ENCODE measurements around the gene TEAD3.
A peak's percentile ranks its signal among the peaks of the same experiment; 100 is the strongest.

The TEAD3 gene

GRCh38 chr6:35457907-35458306 lies 39.0 kb downstream of the TEAD3 start:
- TF ChIP-seq, protein P1, sequence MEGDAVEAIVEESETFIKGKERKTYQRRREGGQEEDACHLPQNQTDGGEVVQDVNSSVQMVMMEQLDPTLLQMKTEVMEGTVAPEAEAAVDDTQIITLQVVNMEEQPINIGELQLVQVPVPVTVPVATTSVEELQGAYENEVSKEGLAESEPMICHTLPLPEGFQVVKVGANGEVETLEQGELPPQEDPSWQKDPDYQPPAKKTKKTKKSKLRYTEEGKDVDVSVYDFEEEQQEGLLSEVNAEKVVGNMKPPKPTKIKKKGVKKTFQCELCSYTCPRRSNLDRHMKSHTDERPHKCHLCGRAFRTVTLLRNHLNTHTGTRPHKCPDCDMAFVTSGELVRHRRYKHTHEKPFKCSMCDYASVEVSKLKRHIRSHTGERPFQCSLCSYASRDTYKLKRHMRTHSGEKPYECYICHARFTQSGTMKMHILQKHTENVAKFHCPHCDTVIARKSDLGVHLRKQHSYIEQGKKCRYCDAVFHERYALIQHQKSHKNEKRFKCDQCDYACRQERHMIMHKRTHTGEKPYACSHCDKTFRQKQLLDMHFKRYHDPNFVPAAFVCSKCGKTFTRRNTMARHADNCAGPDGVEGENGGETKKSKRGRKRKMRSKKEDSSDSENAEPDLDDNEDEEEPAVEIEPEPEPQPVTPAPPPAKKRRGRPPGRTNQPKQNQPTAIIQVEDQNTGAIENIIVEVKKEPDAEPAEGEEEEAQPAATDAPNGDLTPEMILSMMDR (IDR thresholded peaks at IDR 0.05; ENCODE audit: low read depth, low read length) = no peak
- H3K4me3 ChIP-seq (ENCODE audit: low read depth, low read length) = no peak overlapping the region

- H3K4me3 ChIP-seq (ENCODE audit: low read depth, low read length) = no peak overlapping the region
- TF ChIP-seq, protein P1 (IDR thresholded peaks at IDR 0.05; ENCODE audit: low read depth, low read length) = no peak
Measured at GRCh38 chr6:35454391-35455110, 42.3 kb downstream of the TEAD3 start.

- peak overlapping the region; percentile 72 for H3K4me3 ChIP-seq (ENCODE audit: low read depth, low read length)
- TF ChIP-seq, protein P1 (IDR thresholded peaks at IDR 0.05; ENCODE audit: low read depth, low read length) = no peak
Measured at GRCh38 chr6:35453236-35453635, 43.6 kb downstream of the TEAD3 start.

- TF ChIP-seq, protein P1 (IDR thresholded peaks at IDR 0.05; ENCODE audit: low read depth, low read length) = no peak
- peak within 1 kb of the TSS; percentile 72 for H3K4me3 ChIP-seq (ENCODE audit: low read depth, low read length)
Measured at GRCh38 chr6:35452183-35453090, 44.4 kb downstream of the TEAD3 start, which contains the start of gene FANCE. FANCE (plus strand) TSS chr6:35452338; CDS start chr6:35452546, 208 bp downstream.

DNA sequence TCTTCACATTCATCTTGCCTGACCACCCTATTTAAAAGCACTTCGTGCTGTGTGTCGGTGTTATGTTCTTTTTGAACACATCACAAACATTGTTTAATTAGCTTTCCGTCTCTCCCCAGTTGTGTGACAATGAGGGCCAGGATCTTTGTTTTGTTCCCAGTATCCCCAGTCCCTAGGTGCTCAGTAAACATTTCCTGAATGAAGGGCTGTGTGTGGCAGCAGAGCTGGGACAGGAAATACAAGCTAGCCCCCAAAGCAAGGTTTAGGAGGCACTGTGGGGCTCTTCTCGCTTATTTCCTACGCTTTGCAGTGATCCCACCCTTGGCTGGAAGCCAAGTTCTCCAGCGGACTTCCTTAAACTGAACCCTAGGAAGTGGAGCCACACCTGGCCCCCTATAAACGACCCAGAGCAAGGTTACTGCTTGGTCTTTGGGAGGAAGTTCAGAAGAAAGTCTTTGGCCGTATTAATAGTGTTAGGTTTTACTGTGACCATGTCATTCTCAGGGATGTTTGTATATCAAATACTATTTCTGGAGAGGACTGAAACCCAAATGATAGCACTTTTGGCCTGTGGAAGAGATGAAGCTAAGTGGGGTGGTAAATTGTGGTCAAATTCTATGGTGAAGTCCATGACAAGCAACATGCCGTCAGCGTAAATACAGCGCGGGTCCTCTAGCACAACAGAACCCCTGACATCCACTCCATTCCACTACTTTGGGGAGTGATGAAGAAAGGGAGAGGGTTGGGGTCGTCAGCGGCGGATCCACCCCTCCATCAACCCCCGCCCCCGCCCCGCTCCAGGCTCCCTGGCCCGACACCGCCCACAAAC lies 45.3 kb downstream of the TEAD3 start:
- H3K4me3 ChIP-seq (ENCODE audit: low read depth, low read length) = peak overlapping the region; percentile 72
- TF ChIP-seq, protein P1 (IDR thresholded peaks at IDR 0.05; ENCODE audit: low read depth, low read length) = no peak

DNA sequence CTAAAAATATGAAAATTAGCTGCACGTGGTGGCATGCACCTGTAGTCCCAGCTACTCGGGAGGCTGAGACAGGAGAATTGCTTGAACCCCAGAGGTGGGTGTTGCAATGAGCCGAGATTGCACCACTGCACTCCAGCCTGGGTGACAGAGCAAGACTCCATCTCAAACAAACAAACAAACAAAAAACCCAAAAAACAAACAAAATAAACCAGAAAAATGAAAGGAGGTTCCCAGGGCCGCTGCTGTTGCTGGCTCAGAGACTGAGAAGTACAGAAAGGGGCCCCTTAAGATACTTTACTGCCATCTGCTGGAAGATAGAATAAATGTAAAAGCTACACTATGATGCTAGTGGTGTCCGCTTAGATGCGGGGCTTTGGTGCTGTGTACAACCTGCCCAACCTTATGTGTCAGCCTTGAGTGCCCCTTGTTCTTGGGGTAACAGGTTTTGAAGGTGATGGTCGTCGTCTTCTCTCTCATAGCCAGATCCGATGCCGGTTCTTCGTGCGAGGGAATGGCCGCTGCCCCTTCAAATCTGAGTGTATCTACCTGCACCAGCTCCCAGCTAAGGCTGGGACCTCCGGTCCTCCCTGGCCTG lies 47.5 kb downstream of the TEAD3 start:
- TF ChIP-seq, protein P1 (IDR thresholded peaks at IDR 0.05; ENCODE audit: low read depth, low read length) = peak; percentile 56
- no peak overlapping the region for H3K4me3 ChIP-seq (ENCODE audit: low read depth, low read length)
